COLO668 (cell line): ENCODE data around the gene ABCC1.
"Not testable (repeated sequence)": the region's sequence is repeated elsewhere in the genome, so short reads cannot be mapped to it uniquely, and the experiment has no call there.

ENCODE experiments used
- DNase-seq: peaks from one replicate; lab custom pipeline; 2025; ENCODE audit not compliant: unreplicated experiment; lab: John Stamatoyannopoulos, UW

The ABCC1 gene

GRCh38 chr16:15949210-15950160 is at the start of gene ABCC1:
Gene ABCC1 (plus strand): TSS chr16:15949616. CDS start chr16:15949752, 136 bp downstream.
- peak; percentile 66 for DNase-seq

- DNase-seq: no peak
Observed at GRCh38 chr16:15900357-15900756, 49.1 kb upstream of the ABCC1 start.

GRCh38 chr16:15900901-15901500 is 48.4 kb upstream of the ABCC1 start:
- no peak for DNase-seq

GRCh38 chr16:15903960-15904359 is 45.5 kb upstream of the ABCC1 start:
- no peak for DNase-seq

- DNase-seq: no peak
Observed at GRCh38 chr16:15906439-15906838, 43.0 kb upstream of the ABCC1 start.

GRCh38 chr16:15907863-15908478 is 41.4 kb upstream of the ABCC1 start:
- DNase-seq: no peak

GRCh38 chr16:15911198-15911597 is 38.2 kb upstream of the ABCC1 start:
- DNase-seq: no peak

- no peak for DNase-seq
Observed at GRCh38 chr16:15913046-15913698, 36.2 kb upstream of the ABCC1 start.

- DNase-seq: no peak
Observed at GRCh38 chr16:15915555-15916081, 33.8 kb upstream of the ABCC1 start.

GRCh38 chr16:15916323-15916722 is 33.1 kb upstream of the ABCC1 start:
- DNase-seq: no peak

- not testable (repeated sequence) for DNase-seq
Observed at GRCh38 chr16:15918314-15918713, 31.1 kb upstream of the ABCC1 start.

- no peak for DNase-seq
Observed at GRCh38 chr16:15919331-15919730, 30.1 kb upstream of the ABCC1 start.

GRCh38 chr16:15924996-15925395 is 24.4 kb upstream of the ABCC1 start:
- DNase-seq: no peak

- no peak for DNase-seq
Observed at GRCh38 chr16:15925631-15926030, 23.8 kb upstream of the ABCC1 start.

GRCh38 chr16:15928261-15929104 is 20.9 kb upstream of the ABCC1 start:
- no peak for DNase-seq

- no peak for DNase-seq
Observed at GRCh38 chr16:15932939-15933338, 16.5 kb upstream of the ABCC1 start.

GRCh38 chr16:15933781-15934180 is 15.6 kb upstream of the ABCC1 start:
- DNase-seq: no peak

GRCh38 chr16:15934991-15935390 is 14.4 kb upstream of the ABCC1 start:
- no peak for DNase-seq

- DNase-seq: not testable (repeated sequence)
Observed at GRCh38 chr16:15936809-15937208, 12.6 kb upstream of the ABCC1 start.
